Measurements from ENCODE around the gene HS3ST5.

Gene HS3ST5

DNA sequence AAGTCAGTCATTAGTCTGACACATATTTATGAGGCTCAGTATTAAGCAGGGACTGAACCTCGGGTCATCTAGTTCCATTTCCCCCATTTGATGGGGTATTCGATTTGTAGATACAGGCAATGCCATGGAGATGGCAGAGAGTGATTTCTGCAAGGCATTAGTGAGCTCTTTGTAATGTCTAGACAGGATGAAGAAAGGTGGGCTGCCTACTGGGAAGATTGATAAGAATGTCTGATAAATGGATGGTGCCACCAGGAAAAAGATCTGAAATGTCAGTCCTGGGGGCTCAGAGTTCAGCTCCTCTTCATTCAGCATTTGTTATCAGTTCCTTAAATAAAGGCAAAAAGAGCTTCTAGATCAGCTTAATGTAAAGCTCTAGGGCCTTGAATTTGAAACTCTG, 51.4 kb downstream of the HS3ST5 start:
- Histone ChIP-seq H3K36me3 (replicated peaks) (no peaks in the 10 kb centered on the region), H3K27ac (no peak overlapping the region), H3K4me3 (ENCODE audit: low read depth, low read length) (no peak overlapping the region), H3K27me3 (replicated peaks) (no peaks in the 10 kb centered on the region)
- TF ChIP-seq CTCF (IDR thresholded peaks at IDR 0.05; ENCODE audit: low read depth, low read length, missing control alignments): no peak
- no peak for DNase-seq
- in situ Hi-C loops (cut with HindIII; ENCODE audit: low pct_ligation_motif_present, low sequenced_read_pairs): no loop called here

GRCh38 chr6:114290864-114291263, 52.0 kb downstream of the HS3ST5 start:
- H3K36me3 ChIP-seq (replicated peaks): no peaks in the 10 kb centered on the region
- in situ Hi-C loops (cut with HindIII; ENCODE audit: low pct_ligation_motif_present, low sequenced_read_pairs): no loop called here
- no peak for DNase-seq
- H3K27ac ChIP-seq: no peak overlapping the region
- H3K4me3 ChIP-seq (ENCODE audit: low read depth, low read length): no peak overlapping the region
- no peak for TF ChIP-seq CTCF (IDR thresholded peaks at IDR 0.05; ENCODE audit: low read depth, low read length, missing control alignments)
- no peaks in the 10 kb centered on the region for H3K27me3 ChIP-seq (replicated peaks)

GRCh38 chr6:114288701-114289495, 53.9 kb downstream of the HS3ST5 start:
- Histone ChIP-seq H3K27ac (no peak overlapping the region), H3K36me3 (replicated peaks) (no peaks in the 10 kb centered on the region), H3K27me3 (replicated peaks) (no peaks in the 10 kb centered on the region), H3K4me3 (ENCODE audit: low read depth, low read length) (no peak overlapping the region)
- no peak for TF ChIP-seq CTCF (IDR thresholded peaks at IDR 0.05; ENCODE audit: low read depth, low read length, missing control alignments)
- in situ Hi-C loops (cut with HindIII; ENCODE audit: low pct_ligation_motif_present, low sequenced_read_pairs): no loop called here
- no peak for DNase-seq

GRCh38 chr6:114287461-114287860, 55.4 kb downstream of the HS3ST5 start:
- in situ Hi-C loops (cut with HindIII; ENCODE audit: low pct_ligation_motif_present, low sequenced_read_pairs): no loop called here
- H3K27me3 ChIP-seq (replicated peaks): no peaks in the 10 kb centered on the region
- DNase-seq: no peak
- H3K27ac ChIP-seq: no peak overlapping the region
- no peak for TF ChIP-seq CTCF (IDR thresholded peaks at IDR 0.05; ENCODE audit: low read depth, low read length, missing control alignments)
- no peak overlapping the region for H3K4me3 ChIP-seq (ENCODE audit: low read depth, low read length)
- H3K36me3 ChIP-seq (replicated peaks): no peaks in the 10 kb centered on the region

DNA sequence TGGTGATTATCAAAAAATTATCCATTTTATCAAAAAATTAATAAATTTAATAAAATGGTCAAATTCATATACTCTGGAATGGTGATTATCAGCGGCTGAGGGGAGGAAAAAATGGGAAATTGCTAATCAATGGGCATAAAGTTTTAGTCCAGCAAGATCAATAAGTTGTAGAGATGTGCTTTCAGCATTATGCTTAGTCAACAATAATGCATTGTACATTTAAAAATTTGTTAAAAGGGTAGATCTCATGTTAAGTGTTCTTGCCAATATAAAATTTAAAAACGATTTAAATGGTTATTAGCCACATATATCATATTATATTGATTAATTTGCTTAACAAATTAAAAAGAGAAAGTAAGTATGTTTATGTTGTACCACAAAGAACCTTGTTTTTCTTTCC, 56.6 kb downstream of the HS3ST5 start:
- no peaks in the 10 kb centered on the region for H3K36me3 ChIP-seq (replicated peaks)
- in situ Hi-C loops (cut with HindIII; ENCODE audit: low pct_ligation_motif_present, low sequenced_read_pairs): no loop called here
- DNase-seq: no peak

More for the DNA sequence above, 56.6 kb downstream of the HS3ST5 start:
- Histone ChIP-seq H3K4me3 (ENCODE audit: low read depth, low read length) (no peak overlapping the region), H3K27ac (no peak overlapping the region), H3K27me3 (replicated peaks) (no peaks in the 10 kb centered on the region)
- TF ChIP-seq CTCF (IDR thresholded peaks at IDR 0.05; ENCODE audit: low read depth, low read length, missing control alignments): no peak

Data from brain microvascular endothelial cell (primary cell).